Nephron (organoid): ENCODE results near the gene TTC27.

ENCODE experiments used
- H3K27ac Mint-ChIP-seq, 3 experiments: 2 replicates each; pipeline ENCODE4 v1.8.0; 2020; ENCODE audit warnings: mixed read lengths in 3 of 3, mild to moderate bottlenecking in 2 of 3, moderate library complexity in 1 of 3
- H3K27me3 Mint-ChIP-seq: 2 replicates; pipeline ENCODE4 v1.8.0; 2021; ENCODE audit warnings: low read depth, mild to moderate bottlenecking, moderate library complexity, mixed read lengths
- H3K36me3 Mint-ChIP-seq: 2 replicates; pipeline ENCODE4 v1.8.0; 2020; ENCODE audit warnings: low read depth, mixed read lengths
- H3K4me1 Mint-ChIP-seq: 2 replicates; pipeline ENCODE4 v1.8.0; 2020; ENCODE audit warnings: mixed read lengths
- H3K4me3 Mint-ChIP-seq, 3 experiments: 2 replicates each; pipeline ENCODE4 v1.8.0; 2020; ENCODE audit warnings: mild to moderate bottlenecking in 3 of 3, mixed read lengths in 3 of 3, moderate library complexity in 2 of 3
- H3K9me3 Mint-ChIP-seq: 2 replicates; pipeline ENCODE4 v1.8.0; 2020; ENCODE audit warnings: mixed read lengths
- TF ChIP-seq, protein P1 (sequence below), 3 experiments: fragments of 200-600 bp; sonication (generic); IDR thresholded peaks; one replicate each; pipeline ENCODE4 v1.5.0; 2021; ENCODE audit warnings: antibody characterized with exemption in 3 of 3; ENCODE audit not compliant: unreplicated experiment in 3 of 3

The TTC27 gene

DNA sequence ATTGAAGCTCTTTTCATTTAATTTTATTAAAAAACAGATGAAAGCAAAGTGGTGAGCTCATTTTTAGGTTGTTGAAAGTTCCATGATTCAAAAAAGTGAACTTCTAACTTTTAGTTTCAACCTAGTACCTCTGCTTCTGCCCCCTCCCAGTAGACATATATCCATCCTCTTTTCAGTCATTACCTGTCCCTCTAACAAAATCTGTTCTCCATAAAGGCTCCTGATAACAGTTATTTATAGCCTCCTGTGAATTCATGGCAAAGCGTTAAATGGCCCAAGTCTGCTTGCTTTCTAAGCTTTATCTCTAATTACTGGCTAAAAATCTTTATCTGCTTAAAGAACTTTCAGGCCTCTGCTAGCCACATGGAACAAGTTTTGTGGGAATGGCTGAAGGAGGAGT is 148.1 kb downstream of the TTC27 start:
- TF ChIP-seq, protein P1, sequence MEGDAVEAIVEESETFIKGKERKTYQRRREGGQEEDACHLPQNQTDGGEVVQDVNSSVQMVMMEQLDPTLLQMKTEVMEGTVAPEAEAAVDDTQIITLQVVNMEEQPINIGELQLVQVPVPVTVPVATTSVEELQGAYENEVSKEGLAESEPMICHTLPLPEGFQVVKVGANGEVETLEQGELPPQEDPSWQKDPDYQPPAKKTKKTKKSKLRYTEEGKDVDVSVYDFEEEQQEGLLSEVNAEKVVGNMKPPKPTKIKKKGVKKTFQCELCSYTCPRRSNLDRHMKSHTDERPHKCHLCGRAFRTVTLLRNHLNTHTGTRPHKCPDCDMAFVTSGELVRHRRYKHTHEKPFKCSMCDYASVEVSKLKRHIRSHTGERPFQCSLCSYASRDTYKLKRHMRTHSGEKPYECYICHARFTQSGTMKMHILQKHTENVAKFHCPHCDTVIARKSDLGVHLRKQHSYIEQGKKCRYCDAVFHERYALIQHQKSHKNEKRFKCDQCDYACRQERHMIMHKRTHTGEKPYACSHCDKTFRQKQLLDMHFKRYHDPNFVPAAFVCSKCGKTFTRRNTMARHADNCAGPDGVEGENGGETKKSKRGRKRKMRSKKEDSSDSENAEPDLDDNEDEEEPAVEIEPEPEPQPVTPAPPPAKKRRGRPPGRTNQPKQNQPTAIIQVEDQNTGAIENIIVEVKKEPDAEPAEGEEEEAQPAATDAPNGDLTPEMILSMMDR (IDR thresholded peaks at IDR 0.05; ENCODE audit: unreplicated experiment in 3 of 3), result no peak
- Mint-ChIP-seq H3K36me3 (peaks cover 31% of the 10 kb centered on the region), H3K27me3 (no peaks in the 10 kb centered on the region), H3K4me3 (no peak overlapping the region), H3K4me1 (peaks cover 17% of the 10 kb centered on the region), H3K27ac (peak overlapping the region in 2 of 3 experiments; percentile 27 to 55), H3K9me3 (peaks cover 7% of the 10 kb centered on the region)

DNA sequence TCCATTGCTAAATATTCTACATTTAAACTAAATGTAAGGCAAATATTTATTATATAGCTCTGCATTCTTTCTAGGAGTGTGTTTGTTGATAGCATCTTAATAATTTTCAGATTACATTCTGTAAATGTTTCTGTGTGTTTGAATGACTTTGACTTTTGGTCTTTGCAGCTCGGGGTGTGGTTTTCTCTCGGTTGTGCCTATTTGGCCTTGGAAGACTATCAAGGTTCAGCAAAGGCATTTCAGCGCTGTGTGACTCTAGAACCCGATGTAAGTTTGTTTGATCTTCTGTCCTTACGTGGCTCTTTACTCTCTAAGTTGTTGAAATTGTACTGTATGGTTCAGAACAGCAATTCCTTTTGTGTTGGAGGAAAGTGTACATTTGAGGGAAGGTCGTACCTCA is 149.9 kb downstream of the TTC27 start:
- no peak overlapping the region for H3K27ac Mint-ChIP-seq
- no peaks in the 10 kb centered on the region for H3K27me3 Mint-ChIP-seq
- peaks cover 42% of the 10 kb centered on the region for H3K36me3 Mint-ChIP-seq
- H3K4me3 Mint-ChIP-seq, result no peak overlapping the region
- TF ChIP-seq, protein P1 (IDR thresholded peaks at IDR 0.05; ENCODE audit: unreplicated experiment in 3 of 3), result no peak
- H3K9me3 Mint-ChIP-seq, result peaks cover 15% of the 10 kb centered on the region
- peaks cover 16% of the 10 kb centered on the region for H3K4me1 Mint-ChIP-seq

DNA sequence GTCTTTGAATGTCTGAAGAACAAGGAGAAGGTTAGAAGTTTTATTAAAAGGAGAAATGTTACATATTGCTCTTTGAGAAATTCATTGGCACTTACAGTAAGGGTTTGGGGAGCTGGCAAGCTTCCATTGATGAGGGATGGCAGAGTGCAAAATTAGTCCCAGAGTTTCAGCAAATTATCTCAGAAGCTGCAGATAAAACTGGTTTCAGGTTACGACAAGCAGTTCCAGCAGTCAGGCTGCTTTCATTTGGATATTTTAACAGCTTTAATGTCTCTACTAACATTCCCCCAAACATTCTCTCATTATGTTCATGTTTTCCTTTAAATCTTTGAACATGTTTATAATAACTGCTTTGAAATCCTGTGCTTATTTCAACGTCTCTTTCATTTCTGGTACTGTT is 153.1 kb downstream of the TTC27 start:
- Mint-ChIP-seq H3K4me1 (peaks cover 8% of the 10 kb centered on the region), H3K36me3 (peaks cover 72% of the 10 kb centered on the region), H3K9me3 (peaks cover 33% of the 10 kb centered on the region), H3K27ac (no peak overlapping the region), H3K4me3 (no peak overlapping the region), H3K27me3 (no peaks in the 10 kb centered on the region)
- TF ChIP-seq, protein P1 (IDR thresholded peaks at IDR 0.05; ENCODE audit: unreplicated experiment in 3 of 3), result no peak

DNA sequence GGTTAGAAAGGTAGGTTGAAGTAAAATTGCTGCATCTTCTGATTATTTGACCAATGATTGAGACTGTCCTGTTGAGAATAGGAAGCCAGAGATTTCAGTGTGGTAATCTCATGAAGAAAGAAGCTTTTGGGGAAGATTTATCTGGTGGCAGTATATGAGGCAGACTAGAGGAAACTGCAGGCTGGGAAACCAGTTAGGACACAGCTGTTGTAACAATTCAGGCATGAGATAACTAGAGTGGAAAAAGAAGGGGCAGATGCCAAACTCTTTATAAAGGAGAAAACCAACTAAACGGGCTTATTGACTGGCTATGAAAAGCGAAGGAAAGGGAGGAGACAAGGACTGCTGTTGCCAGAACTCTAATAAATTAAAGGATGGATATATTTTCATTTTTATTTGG is 155.6 kb downstream of the TTC27 start:
- Mint-ChIP-seq H3K9me3 (peaks cover 36% of the 10 kb centered on the region), H3K27me3 (no peaks in the 10 kb centered on the region), H3K4me3 (no peak overlapping the region), H3K36me3 (peaks cover 70% of the 10 kb centered on the region), H3K4me1 (peaks cover 10% of the 10 kb centered on the region), H3K27ac (peak overlapping the region in 2 of 3 experiments; percentile 1 to 12)
- TF ChIP-seq, protein P1 (IDR thresholded peaks at IDR 0.05; ENCODE audit: unreplicated experiment in 3 of 3), result no peak

DNA sequence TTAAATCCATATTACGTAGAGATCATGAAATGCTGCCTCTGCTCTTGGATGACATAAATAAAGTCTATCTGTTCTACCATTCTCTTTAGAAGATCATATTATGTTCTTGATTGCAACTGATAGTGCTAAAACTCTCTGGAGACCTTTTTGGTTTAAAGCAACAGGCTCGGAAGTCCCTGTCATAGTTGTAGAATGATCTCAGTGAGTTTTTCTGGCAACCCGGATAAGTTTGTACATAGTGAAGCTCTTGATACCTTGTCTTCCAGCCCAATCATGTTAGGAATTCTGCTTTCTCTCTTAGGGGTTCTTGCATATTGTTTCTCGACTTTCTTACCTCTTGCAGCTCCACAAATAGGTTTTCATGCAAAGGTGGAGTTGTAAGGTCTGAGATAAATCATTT is 156.1 kb downstream of the TTC27 start:
- peak overlapping the region in 1 of 3 experiments; percentile 12 for H3K27ac Mint-ChIP-seq
- no peak overlapping the region for H3K4me3 Mint-ChIP-seq
- TF ChIP-seq, protein P1 (IDR thresholded peaks at IDR 0.05; ENCODE audit: unreplicated experiment in 3 of 3), result no peak

DNA sequence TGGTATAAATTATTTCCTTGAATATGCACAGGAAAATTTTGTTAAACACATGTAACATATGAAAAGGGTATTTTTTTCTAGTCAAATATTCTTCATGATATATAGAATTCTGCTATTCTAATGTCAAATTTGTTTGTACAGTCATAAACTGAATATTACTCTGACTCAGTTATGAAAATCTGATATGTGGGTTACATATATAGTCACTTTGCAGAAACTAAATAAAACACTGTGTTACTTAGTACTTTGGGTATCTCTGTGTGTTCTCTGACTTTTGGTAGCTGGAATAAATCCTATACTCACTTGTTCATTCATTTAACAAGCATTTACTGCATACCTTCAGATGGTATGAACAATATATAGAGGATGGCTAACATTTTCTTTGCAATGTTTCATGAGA is 159.4 kb downstream of the TTC27 start:
- H3K36me3 Mint-ChIP-seq, result peaks cover 50% of the 10 kb centered on the region
- H3K4me3 Mint-ChIP-seq, result no peak overlapping the region
- peaks cover 33% of the 10 kb centered on the region for H3K9me3 Mint-ChIP-seq
- peaks cover 12% of the 10 kb centered on the region for H3K4me1 Mint-ChIP-seq
- TF ChIP-seq, protein P1 (IDR thresholded peaks at IDR 0.05; ENCODE audit: unreplicated experiment in 3 of 3), result no peak
- H3K27ac Mint-ChIP-seq, result no peak overlapping the region
- no peaks in the 10 kb centered on the region for H3K27me3 Mint-ChIP-seq

More for the DNA sequence above, 156.1 kb downstream of the TTC27 start:
- Mint-ChIP-seq H3K36me3 (peaks cover 65% of the 10 kb centered on the region), H3K4me1 (peaks cover 12% of the 10 kb centered on the region), H3K27me3 (no peaks in the 10 kb centered on the region), H3K9me3 (peaks cover 36% of the 10 kb centered on the region)
